GM18870 (cell line): Measurements from ENCODE around the gene KIF26A.

Experiments
- ATAC-seq: cut with Tn5 transposase; IDR thresholded peaks from one replicate; pipeline ENCODE4 v1.9.1; 2021; ENCODE audit warnings: moderate library complexity; ENCODE audit not compliant: unreplicated experiment

KIF26A gene

GRCh38 chr14:104155513-104155912 lies 17.1 kb downstream of the KIF26A start:
- no peak for ATAC-seq

DNA sequence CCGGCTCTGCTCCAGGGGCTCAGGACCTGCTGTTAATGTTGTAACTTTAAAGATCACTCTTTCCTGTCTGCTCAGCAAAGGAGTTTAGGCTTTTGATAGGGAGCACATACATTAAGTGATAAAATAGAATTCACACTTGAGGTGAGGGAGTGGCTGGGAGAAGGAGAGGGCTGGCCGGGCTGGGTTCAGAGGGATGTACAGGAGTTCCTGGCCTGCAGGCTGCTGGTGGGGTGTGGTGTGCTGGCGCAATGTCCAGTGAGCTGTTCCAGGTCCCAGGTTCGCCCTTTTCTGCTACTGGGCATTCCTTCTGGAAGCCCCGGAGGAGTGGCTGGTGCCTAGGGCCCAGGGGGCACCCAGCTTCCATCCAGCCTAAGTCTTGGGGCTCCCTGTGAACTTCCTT lies 17.8 kb downstream of the KIF26A start:
- ATAC-seq = no peak

DNA sequence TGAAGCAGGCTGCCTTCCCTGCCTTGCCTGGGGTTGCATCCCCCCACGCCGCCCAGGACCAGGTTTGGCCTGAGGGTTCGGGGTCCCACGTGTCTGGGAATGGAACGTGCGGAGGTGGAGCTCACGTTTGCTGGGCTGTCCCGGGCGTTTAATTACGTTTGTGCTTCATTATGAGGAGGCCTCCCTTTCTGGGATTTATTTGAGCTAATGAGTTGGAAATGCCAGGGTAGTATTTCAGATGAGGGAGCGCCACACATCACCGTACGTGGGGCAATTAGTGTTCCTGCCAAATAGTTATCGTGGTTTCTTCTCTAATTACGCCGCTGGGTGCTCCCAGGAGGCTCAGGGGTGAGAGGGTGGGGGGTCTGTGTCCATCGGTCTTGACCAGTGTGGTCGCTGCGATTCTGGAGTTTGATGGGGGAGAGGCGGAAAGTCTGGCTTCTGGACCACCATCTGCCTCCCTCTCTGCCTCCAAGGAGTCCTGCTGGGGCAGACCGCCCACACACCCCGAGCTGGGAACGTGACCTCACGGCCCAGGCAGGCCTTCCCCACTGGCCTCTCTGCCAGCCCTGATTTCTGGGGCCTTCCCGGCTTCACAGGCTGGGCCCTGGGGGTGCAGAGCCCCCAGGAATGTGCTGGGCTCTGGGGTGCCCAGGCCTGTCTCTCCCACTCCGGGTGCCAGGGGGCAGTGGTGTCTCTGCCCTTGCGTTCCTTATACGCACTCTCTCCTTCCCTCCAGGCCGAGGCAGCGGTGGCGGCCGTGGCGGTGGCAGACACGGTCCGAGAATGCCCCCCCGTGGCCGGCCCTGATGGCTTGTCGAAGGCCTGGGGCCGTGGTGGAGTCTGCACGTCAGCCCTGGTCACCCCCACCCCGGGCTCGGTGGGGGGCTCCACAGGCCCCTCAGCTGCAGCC lies 18.9 kb downstream of the KIF26A start:
- no peak for ATAC-seq

DNA sequence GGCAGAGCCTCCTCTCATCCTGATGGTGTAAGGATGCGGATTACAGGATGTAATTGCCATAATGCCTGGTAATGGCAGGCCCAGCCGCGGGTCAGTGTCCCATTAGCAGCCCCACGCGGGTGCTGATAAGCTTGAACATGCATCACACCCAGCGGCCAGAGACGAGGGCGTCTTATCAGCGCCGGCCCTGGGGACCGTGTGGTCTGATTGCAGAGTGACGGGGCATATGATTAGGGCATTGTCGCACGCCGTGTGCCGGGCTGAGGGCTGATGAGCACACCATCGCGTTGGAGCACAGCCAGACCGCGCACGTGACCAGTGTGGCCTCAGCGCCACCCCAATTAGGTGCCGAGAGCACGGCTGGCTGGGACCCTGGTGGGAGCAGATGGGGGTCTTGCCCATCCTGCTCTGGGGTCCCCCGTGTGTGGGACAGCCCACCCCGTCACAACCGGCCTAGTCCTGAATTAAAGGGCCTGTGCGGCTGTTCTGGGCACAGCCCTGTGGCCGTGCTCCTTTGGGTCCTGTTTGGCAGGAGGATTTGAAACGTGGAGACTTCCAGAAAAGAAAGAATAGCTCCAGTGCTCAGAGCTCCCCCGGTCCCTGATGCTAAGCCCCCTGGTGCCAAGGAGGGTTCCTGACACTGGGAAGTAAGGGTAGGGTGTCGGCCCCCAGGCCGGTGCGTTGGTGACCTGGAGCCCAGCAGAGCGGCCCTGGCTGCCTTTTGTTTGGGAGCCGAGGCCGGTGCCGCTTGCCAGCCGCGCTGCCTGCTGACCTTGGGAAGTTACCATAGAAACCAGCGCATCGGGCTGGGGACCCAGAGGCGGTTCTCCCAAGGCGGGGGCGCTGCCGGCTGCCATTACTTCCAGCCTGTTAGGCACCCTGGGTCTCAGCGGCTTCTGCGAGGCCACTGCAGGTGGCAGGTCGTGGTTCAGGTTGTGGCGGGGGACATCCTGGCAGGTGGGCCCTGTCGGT lies 20.7 kb downstream of the KIF26A start:
- ATAC-seq = no peak

DNA sequence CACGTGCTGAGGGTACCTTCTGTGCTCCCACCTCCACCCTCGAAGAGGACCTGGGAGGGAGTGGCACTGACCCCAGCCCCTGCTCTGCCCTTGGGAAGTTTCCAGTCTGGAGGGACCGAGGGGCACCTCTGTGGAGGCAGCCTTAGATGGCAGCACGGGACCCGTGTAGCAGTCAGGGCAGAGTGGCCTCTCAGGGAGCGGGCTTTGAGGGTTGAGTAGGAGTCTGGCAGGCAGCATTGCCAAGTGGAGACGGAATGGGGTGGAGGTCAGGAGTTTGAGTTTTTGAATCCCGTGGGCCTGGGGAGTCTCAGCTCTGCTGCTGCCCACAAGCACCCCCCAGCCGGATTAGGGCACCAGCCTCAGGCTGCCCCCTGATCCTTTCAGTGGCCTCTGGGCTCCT lies 21.6 kb downstream of the KIF26A start:
- ATAC-seq = no peak

DNA sequence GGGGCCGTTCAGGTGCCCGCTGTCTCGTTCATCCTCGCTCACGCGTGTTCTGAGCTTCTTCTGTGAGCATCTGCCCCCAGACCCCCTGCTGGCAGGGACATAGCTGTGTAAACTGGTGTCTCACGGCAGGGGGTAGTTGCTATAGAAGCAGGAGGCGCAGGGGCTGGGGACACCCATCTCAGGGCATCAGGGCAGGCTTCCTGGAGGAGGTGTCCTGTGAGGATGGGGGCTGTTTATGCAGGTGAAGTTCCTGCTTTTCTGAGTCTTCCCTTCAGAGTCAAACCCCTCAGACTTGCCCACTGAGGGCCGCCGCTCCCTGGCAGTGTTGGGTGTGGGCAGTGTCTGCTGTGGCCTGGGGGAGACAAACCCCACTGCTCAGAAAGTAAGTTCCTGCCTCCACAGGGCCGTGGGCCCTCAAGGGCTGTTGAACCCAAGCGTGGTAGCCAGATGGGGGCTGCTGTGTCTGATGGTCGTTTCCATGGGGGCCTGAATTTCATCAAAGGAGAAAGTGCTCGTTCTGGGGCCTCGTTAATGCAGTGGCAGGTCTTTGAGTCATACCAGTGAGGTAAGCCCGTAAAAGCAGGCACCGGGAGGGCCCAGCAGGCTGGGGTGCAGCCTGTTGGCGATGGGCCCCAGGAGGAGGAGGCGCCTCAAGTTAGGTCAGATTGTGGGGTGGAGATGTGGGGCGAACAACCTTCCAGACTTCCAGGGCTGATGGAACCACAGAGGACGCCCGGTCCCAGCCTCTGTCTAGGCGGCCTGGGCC lies 23.4 kb downstream of the KIF26A start:
- no peak for ATAC-seq

DNA sequence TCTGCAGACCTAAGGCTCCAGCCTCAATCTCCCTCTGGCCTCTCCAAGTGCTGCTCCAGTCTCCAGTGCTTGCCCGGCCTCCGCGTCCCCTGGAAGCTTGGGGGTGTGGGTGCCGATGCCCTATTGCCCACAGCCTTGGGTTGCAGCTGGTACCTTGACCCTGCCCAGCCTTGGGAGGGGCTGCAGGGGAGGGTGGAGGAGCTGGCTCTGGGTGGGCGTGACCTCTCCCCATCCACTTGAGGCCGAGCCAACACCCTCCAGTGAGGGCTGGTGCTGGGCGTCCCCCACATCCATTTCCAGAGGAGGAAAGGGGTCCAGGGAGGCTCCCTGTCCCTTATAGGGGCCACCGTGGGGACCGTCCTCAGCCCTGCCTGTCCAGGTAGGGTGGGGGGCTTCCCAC lies 24.1 kb downstream of the KIF26A start:
- no peak for ATAC-seq

DNA sequence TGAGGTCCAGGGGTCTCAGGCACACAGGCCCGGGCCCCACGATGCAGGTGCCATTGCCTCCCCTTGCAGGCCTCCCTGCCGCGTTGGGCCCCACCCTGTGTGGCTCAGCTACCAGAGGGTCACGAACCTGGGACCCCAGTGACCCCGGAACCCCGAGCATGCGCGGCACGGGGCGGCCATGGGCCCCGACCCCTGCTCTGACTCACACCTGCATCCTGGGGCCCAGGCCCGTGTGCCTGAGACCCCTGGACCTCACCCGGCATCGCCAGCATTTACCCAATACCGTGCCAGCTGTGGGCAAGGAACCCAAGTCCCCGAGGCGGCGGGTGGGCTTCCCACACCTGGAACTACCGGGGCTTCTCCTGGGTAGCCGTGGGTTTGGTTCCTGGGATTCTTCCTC lies 25.2 kb downstream of the KIF26A start:
- ATAC-seq = no peak

DNA sequence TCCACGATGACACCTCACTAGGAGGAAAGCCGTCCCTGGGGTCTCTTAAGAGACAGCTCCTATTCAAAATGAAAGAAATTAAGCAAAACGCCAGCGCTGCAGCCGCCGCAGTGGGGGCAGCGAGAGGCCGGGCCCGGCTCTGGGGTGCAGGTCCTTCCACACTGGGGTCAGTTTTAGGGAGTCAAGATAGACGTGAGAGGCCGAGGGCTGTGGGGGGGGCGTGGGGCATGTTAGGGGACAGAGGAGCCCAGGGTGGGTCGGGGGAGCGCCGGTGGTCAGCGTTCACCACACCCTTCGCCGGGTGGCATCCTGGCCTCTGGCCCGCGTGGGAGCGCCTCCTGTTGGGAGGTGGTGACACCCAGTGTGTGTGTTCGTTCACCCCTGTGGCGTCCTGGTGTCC lies 25.7 kb downstream of the KIF26A start:
- no peak for ATAC-seq

DNA sequence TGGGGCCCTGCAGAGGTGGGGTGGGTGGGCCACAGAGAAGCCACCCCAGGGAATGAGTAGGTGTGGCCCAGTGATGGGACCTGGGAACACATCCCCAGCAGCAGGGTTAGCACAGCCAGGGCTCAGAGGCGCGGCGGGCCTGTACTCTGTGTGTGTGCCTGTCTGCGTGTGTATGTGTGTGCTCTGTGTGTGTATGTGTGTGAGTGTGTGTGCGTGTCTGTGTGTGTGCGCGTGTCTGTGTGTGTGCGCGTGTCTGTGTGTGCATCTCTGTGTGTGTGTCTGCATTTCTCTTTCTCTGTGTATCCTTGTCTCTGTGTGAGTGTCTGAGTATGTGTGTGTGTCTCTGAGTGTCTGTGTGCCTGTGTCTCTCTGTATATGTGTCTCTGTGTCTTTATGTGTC lies 26.1 kb downstream of the KIF26A start:
- no peak for ATAC-seq

DNA sequence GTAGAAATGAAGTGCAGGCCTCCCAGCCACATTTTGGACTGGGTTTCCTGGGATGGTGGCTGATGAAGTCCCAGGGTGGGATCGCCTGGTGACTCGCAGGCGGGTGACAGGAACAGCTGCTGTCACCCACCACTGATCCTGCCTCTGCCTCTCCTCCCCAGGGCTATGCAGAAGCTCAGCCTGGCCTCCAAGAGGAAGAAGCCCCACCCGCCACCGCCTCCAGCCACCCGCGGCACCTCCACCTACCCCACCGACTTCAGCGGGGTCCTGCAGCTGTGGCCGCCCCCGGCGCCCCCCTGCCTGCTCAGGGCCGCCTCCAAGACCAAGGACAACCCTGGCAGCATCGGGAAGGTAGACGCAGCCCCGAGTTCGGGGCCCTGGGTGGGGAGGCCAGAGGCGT lies 28.3 kb downstream of the KIF26A start:
- no peak for ATAC-seq

GRCh38 chr14:104168603-104169002 lies 30.2 kb downstream of the KIF26A start:
- ATAC-seq = no peak

GRCh38 chr14:104169005-104169698 lies 30.8 kb downstream of the KIF26A start:
- no peak for ATAC-seq

DNA sequence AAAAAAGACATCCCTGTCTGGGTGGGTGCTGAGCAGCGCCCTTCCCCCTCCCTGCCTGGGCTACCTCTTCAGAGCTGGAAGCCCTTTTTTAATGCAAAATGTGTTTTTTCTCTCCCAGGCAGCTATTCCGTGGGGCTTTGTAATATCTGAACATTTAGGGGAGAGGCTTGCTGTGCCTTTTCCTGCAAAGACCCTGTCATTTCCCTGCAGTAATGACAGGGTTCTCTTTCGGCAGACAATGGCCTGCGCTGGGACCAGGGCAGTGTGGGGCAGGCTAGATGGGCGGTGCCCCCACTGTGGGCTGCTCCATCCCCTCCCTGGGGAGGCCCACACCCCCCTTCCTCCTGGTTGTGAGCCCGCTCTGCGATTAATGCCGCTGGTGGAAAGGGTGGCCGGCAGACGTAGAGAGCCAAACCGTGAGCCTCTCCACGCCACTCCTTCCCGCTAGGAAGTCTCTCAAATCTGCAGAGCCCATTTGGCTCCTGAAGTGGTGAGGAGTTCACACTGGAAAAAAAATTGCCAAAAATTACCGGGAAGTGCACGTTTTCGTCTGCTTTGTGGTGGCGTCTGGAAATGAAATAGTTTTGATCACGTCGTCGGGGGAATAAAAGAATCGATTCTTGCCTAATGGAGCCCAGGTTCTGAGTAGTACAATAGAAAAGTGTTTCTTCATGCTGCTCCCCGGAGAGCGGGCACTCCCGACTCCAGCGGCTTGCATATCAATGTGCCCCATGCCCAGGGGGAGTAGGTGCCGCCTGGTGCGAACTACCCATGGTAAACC lies 31.5 kb downstream of the KIF26A start:
- no peak for ATAC-seq

DNA sequence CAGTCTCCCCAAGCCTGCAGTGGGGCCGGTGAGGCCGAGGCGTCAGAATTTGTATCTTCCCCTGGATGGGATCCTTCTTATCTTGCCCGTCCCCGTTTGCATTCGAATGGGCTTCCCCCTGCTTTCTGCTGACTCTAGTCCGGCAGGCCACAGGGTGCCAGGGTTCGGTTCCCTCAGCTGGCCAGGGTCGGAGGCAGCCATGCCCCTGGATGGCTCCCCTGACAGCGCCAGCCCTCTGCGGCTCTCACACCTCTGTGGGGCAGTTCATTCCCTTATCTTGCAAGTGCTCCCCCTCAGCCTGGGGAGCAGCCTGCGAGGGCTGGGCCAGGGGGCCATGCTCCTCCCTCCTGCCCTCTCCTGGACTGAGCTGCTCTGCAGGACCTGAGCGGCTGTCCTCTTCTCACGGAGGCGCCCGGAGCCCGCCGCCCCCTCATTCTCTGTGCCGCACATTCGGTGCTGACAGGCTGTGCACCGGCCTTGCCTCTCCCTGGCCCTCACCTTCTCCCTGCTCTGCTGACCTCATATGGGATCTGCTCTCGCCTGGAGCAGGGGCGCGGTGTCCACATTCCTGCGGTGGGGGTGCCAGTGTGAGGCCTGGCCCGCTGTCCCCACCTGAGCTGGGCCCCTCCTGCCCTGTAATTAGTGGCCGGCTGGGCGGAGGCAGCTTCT lies 32.8 kb downstream of the KIF26A start:
- no peak for ATAC-seq

DNA sequence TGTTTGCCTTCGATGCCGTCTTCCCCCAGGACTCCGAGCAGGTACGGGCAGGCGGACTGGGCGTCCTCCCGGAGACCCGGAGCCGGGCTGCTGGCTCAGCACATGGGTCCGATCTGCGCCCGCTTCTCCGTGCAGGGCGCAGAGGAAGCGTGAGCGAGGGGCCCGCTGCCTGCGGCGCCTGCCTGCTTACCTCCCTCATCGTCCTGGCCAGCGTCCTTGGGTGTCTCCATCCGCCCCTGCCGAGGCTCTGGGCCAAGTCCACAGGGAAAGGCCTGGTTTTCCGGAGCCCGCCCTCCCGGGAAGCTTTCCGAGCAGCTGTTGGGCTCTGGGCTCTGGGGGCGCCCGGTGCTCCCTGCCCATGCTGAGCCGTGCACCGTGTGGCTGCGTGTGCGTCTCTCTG lies 33.5 kb downstream of the KIF26A start:
- no peak for ATAC-seq

DNA sequence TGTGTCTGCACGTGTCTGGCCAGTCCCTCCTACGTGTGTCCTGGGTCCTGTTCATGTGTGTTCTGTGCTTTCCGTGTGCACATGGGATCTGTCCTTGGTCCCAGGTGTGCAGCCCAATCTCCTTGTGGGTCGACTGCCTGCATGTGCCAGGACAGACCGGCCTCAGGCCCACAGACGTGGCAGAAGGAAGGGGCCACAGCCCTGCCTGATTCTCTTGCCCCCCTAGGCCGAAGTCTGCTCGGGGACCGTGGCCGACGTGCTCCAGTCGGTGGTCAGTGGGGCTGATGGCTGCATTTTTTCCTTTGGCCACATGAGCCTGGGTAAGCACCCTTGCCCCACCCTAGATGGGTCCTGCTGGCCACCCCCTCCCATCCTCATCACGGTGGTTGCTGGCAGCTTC lies 34.0 kb downstream of the KIF26A start:
- no peak for ATAC-seq

DNA sequence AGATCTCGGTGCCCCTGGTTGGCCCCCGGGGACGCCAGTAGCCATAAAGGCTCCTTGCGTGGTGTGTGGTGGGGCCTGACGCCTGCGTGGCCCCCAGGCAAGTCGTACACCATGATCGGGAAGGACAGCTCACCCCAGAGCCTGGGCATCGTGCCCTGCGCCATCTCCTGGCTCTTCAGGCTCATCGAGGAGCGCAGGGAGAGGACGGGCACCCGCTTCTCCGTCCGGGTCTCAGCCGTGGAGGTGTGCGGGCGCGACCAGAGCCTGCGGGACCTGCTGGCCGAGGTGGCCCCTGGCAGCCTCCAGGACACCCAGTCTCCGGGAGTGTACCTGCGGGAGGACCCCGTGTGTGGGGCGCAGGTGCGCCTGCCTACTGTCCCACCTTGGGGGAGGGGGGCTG lies 34.5 kb downstream of the KIF26A start:
- ATAC-seq = no peak

GRCh38 chr14:104174051-104174450 lies 35.7 kb downstream of the KIF26A start:
- ATAC-seq = no peak
